GM21528 (cell line): Measurements from ENCODE around the gene PRM3.
"Not testable (repeated sequence)": the region's sequence is repeated elsewhere in the genome, so short reads cannot be mapped to it uniquely, and the experiment has no call there.

Experiments
- ATAC-seq: cut with Tn5 transposase; IDR thresholded peaks from one replicate; pipeline ENCODE4 v1.9.1; 2021; ENCODE audit warnings: mild to moderate bottlenecking, moderate library complexity; ENCODE audit not compliant: unreplicated experiment, low FRiP score

Gene PRM3

GRCh38 chr16:11306997-11307638 lies 33.7 kb upstream of the PRM3 start:
- ATAC-seq: no peak

DNA sequence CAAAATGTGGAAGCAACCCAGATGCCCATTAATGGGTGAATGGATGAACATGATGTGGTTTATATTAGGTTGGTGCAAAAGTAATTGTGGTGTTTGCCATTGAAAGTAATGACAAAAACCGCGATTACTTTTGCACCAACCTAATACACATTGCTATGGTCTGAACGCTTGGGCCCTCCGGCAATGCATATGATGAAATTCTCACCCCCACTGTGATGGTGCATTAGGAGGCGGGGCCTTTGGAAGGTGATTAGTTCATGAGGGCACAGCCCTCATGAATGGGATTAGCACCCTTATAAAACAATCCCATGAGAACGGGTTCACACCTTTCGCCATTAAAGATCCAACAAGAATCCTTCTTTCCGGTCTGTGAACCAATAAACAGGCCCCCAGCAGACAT lies 33.0 kb upstream of the PRM3 start:
- no peak for ATAC-seq

GRCh38 chr16:11303405-11304138 lies 30.1 kb upstream of the PRM3 start:
- ATAC-seq: no peak

GRCh38 chr16:11302977-11303376 lies 29.5 kb upstream of the PRM3 start:
- ATAC-seq: no peak

- no peak for ATAC-seq
Observed at GRCh38 chr16:11301645-11302501, 28.4 kb upstream of the PRM3 start.

- ATAC-seq: no peak
Observed at GRCh38 chr16:11300560-11300892, 27.1 kb upstream of the PRM3 start.

DNA sequence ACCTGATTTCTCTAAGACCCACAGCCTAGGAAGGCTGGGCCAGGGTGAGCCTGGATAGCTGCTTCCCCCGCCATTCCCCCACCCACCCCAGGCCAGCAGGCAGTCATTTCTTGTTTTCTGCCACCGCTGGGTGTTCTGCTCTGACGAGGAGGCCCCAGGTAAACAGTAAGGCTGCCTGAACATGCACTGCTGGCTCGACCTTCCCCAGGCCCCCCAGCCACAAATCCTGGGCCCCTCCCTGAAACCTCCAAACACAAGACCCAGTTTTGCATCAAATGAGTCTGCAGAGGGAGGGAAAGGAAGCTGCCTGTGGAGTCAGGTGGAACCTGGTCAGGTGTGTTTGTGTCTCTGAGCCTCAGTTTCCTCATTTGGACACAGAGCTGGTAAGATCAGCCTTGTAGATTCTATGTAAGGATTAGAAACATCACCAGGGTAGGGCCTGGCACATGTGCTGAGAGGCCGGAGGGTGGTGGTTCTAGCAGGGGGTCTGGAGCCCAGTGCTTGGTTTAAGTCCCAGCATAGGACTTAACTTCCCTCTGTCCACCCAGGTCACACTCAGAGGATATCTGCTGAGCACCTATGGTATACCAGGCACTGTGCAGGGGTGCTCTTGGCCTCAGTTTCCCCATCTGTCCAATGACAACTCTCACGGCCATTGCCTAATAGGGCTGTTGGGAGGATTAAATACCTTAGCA lies 26.6 kb upstream of the PRM3 start:
- ATAC-seq: no peak

DNA sequence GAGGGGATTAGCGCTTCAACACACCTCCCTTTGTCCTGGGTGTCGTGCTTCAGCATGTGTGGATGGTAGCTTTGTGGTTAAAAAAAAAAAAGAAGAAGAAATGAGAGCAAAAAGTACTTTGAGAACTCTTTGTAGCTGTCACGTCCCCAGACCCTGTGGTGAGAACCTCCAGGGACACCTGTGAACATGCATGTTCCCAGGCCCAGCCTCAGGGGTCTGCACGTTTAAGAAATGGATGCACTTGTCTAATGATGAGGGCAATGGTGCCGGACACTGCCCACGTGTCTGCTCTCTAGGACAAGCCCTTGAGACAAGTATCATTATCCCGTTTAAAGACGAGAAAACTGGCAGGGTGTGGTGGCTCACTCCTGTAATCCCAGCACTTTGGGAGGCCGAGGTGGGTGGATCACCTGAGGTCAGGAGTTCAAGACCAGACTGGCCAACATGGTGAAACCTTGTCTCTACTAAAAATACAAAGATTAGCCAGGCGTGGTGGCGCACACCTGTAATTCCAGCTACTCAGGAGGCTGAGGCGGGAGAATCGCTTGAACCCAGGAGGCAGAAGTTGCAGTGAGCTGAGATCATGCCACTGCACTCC lies 25.6 kb upstream of the PRM3 start:
- ATAC-seq: not testable (repeated sequence)

- no peak for ATAC-seq
Observed at GRCh38 chr16:11298143-11298900, 24.9 kb upstream of the PRM3 start.

GRCh38 chr16:11297492-11298142 lies 24.2 kb upstream of the PRM3 start:
- ATAC-seq: peak; percentile 69

DNA sequence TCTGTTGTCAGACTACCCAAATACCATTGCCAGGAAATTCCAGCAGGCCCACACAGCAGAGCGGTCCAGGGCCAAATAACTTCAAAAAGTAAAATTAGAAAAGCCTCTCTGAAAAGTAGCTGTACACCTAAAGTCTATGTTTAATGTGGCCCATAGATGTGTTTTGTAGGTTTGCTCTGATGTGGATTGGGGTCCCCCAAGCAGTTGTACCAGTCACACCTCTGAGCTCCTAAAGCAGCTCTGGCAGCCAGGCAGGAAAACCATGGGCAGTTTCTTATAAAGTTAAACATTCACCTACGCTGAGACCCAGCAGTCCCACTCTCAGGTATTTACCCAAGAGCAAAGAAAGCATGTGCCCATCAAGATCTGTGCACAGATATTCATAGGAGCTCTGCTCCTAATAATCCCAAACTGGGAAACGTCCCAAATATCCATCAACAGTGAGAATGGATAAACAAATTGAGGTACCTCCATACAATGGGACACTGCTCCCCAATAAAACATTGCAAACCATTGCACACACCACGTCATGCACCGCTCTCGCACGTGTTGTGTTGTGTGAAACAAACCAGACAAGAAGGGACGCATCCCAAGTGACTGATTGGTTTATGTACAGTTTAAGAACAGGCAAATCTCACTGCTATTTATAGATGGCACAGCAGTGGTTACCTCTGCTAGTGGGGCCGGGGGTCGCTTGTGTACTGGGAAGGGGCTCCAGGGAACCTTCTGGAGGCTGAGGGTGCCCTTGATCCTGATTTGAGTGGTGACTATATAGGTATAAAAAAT lies 23.5 kb upstream of the PRM3 start:
- ATAC-seq: peak; percentile 23

DNA sequence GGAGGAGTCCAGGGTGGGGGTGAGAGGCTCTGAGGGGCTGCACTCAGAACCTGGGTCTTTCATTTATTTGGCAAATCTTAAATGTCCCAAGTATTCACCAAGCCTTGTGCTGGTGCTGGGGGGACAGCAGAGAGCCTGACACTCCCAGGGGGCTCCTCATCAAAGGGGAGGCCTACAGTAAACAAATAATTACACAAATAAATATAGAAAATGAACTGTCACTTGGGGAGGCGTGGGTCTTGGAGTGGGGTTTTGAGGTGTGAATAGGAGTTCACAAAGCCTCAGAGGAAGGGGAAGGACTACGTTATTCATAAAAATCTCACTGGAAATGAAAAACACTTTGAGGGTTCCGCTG lies 22.9 kb upstream of the PRM3 start:
- no peak for ATAC-seq

DNA sequence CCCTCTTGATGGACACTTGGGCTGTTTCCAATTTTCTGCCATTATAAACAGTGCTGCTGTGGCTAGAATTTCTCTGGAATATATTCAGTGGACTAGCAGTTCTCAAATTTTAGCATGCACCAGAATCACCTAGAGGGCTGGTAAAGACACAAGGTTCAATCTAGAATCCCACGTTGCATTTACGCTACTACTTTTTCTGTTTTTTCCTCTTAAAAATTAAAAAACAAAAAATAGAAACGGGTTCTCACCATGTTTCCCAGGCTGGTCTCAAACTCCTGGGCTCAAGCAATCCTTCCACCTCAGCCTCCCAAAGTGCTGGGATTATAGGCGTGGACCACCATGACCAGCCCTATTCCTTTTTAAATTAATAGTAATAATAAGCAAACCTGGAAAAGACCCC lies 22.2 kb upstream of the PRM3 start:
- ATAC-seq: no peak

- ATAC-seq: no peak
Observed at GRCh38 chr16:11292076-11292748, 18.8 kb upstream of the PRM3 start.

DNA sequence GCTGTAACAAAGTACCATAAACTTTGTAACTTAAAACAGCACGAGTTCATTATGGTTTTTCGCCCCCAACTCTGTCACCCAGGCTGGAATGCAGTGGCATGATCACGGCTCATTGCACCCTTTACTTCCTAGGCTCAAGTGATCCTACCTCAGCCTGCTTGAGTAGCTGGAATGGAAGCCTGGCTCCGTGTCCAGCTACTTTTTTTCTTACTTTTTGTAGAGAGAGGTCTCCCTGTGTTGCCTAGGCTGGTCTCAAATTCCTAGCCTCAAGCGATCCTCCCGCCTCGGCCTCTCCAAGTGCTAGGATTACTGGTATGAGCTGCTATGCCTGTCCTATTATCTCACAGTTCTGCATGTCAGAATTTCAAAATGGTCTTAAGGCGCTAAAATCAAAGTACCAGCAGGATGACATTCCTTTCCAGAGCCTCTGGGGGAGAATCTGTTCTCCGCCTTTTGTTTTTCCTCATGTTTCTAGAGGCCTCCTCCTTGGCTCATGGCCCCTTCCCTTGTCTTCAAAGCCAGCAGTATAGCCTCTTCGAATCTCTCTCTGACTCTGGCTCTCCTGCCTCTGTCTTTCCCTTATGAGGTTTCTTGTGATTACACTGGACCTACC lies 17.8 kb upstream of the PRM3 start:
- no peak for ATAC-seq

DNA sequence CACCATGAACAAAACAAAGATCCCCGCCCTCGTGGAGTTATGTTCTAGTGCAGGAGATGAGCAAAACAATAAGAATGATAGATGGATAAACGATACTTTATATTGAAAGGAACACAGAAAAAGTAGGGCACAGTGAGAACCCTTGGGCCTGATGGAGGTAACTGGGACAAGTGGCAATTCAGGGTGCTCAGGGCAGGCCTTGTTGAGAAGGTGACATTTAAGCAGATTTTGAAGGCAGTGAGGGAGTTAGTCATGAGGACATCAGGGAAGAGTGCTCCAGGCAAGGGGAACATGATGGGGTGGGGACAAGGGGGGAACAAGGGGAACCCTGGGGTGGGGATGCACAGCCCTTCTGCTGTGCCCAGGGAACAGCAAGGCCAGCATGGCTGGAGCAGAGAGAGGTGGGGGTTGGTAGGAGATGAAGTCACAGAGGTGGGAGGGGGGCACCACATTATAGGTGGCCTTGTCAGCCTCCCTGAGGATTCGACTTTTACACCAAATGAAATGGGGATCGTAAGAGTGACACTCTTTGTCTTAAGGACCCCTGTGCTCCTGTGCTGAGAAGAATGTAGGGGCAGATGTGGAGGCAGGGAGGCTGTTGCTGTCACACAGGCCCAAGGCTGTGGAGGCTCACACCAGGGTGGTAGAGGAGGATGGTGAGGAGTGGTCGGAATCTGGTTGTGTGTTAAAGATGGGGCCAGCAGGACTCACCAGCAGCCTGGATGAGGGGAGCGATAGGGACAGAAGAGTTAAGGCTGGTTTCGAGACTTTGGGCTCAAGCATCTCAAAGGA lies 16.9 kb upstream of the PRM3 start:
- no peak for ATAC-seq

- ATAC-seq: not testable (repeated sequence)
Observed at GRCh38 chr16:11289696-11290095, 16.3 kb upstream of the PRM3 start.
